GM19025 (cell line): ENCODE results near the gene LINGO1.

Experiments used
- ATAC-seq: cut with Tn5 transposase; IDR thresholded peaks from one replicate; pipeline ENCODE4 v1.9.1; 2021; ENCODE audit warnings: mild to moderate bottlenecking, low read depth, moderate library complexity; ENCODE audit not compliant: unreplicated experiment

The LINGO1 gene

DNA sequence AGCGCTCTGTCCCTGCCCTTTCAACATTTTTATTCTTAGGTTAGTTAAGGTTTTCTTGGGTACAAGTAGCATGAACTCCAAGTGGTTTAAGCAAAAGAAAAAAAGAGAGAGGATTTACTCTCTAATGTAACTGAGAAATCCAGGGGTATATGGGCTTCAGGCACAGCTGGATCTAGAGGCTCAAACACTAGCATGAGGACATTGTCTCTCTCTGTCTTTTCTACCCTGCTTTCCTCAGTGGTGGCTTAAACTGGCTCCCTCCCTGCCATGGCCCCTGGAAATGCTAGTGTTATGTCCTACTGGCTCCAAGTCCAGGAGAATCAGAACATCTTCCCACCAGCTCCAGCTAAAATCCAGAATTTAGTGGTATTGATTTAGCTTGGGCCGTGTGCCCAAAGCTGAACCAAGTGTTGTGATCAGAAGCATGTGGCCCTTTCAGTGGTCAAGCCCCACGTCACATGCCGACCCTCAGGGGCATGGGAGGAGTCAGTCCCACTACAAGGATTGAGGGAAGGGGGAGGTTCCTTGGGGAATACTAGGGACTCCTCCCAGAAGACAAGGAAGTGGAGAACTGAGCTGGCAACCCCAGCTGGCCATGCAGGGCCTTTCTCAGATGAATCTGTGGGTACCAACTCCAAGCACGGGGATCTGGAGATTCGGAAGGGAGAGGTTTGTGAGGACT, 58.0 kb downstream of the LINGO1 start:
- ATAC-seq = no peak

DNA sequence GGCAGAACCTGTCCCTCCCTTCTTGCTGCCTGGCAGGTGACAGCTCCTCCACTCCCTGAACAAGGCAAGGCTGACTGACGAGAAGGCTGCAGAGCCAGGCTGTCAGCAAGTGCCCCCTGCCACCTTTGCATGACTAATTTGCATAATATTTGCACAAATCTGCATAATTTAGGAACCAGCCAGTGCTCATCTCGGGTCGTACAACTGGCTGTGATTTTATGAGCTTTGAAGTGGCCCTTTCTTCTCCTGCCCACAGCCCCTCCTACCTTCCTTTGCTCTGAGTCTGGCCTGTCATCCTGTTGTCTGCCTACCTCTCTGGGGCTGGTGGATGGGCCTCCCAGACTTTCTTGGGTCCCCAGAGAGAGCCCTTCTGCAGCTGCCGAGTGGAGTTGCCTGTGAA, 58.9 kb downstream of the LINGO1 start:
- no peak for ATAC-seq

DNA sequence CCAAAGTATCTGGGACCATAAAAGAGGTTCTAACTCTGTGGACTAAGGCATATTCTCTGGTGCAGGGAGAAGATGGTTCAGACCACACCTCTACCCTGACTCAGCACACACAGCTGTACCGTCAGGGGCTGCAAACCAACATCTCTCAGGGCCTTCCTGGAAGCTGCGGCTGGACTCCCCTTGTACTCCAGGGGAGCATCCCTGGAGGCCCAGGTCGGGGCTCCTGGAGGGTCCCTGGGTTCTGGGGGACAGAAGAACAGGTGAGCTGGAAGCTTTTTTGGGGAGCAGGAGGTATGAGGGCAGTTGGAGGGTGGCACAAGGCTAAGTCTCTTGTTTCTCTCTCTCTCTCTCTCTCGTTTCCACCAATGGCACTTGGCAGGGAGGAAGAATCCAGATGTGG, 60.5 kb downstream of the LINGO1 start:
- ATAC-seq = no peak

- ATAC-seq = no peak
Measured at GRCh38 chr15:77571741-77572140, 61.0 kb downstream of the LINGO1 start.

- no peak for ATAC-seq
Measured at GRCh38 chr15:77571181-77571580, 61.5 kb downstream of the LINGO1 start.

DNA sequence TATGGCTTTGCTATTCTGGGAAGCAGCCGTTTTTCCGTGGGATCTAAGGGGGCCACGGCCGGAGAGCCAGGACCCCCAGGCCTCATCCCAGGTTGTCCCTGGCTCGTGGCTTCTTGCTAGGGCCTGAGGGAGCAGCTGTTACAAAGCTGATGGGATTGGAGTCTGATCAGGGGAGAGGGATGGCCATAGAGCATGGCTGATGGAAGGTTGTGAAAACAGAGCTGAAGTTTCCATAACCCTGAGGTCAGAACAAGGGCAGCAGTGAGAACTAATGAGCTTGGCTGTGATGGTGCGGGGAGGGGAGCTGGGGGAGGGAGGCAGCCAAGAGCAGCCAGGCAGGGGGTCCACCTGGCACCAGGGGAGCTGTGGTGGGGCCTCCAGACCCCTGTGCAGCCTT, 63.0 kb downstream of the LINGO1 start:
- no peak for ATAC-seq

DNA sequence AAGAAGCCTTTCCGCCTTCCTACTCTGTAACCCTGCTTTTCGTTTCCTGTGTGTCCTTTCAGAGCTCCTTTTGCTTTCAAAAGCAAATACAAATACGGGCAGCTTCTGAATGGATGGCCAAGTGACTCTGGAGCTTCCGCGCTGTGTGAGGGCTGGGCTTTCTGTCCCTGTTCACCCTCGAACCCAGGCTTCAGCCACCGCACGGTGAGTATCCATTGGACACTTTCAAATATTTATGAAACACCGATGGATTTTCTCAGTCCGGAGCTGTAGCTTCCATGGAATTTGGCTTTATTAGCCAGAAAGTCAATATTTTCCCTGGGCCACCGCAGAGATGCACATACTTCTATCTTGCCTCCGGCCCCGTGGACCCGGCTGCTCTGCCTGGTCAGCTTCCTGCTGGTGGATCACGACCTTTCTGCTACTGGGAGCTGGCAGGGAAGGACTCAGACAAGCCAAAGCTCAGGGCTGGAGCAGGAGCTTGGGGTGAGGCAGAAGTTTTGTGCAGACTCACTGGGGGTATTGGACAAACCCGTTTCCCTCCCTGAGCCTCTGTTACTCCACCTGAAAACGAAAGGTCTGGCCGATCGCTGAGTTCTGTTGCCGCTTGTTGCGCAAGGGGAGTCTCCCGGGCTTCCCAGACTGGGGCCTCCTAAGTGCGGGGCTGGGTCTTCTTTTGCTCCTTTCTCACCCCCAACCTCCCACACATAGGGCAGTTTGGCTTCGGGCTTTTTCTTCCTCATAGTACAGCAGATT, 63.6 kb downstream of the LINGO1 start:
- ATAC-seq = no peak

GRCh38 chr15:77568014-77568972, 64.4 kb downstream of the LINGO1 start:
- ATAC-seq = no peak

- no peak for ATAC-seq
Measured at GRCh38 chr15:77567202-77567601, 65.5 kb downstream of the LINGO1 start.

DNA sequence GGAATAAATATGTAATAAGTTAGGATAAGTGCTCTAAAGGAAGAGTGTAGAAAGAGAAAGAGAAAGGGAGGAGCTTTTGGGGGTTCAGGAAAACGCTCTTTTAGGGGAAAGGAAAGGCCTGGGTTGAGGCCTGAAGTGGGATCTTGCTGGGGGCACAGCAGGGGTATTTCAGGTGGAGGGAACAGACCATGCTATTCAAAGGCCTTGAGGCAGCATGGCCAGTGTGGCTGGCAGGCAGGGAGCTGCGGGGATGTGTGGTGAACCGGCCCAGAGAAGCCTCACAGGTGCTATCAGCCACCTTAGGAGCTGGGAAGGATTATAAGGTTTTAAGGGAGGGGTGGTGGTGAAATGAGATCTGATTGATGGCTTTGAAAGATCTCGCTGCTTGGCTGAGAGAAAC, 66.6 kb downstream of the LINGO1 start:
- ATAC-seq = no peak

GRCh38 chr15:77565378-77565915, 67.3 kb downstream of the LINGO1 start:
- no peak for ATAC-seq

DNA sequence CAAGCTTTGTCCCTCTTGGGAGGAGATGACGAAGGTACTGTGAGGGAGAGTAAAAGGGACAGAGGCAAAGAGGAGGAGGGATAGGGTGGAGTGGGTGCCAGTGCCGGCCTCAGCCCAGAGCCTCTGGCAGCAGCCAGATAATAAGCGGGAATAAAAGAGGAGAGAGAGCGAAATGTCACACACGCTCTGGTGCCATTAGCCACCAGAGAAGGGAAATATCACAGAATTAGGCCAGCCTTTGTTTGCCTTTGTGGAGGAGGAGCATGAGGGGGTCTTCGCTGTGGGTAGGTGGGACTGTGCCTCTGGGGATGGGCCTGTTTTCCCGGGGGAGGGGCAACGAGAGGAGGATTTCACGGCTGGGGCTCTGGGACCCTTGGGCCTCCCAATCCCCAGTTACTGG, 67.8 kb downstream of the LINGO1 start:
- no peak for ATAC-seq

DNA sequence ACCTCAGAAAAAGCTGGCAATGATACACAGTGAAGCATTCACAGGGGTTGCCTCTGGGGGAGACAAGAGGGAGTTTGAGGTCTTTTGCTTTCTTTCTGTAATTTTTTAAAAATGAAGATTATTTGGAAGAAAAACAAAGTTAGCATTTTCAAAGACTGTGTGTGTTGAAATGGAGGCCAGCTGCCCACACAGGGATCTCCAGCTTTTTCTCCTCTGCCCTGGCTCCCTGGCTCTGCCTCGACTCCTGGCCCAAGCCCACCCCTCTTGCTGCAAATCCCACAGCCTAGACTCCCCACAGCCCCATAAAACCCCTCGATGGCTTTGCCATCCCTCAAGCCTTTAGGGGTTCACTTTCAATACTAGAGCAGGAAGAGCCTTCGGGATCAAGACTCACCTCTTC, 68.4 kb downstream of the LINGO1 start:
- no peak for ATAC-seq

DNA sequence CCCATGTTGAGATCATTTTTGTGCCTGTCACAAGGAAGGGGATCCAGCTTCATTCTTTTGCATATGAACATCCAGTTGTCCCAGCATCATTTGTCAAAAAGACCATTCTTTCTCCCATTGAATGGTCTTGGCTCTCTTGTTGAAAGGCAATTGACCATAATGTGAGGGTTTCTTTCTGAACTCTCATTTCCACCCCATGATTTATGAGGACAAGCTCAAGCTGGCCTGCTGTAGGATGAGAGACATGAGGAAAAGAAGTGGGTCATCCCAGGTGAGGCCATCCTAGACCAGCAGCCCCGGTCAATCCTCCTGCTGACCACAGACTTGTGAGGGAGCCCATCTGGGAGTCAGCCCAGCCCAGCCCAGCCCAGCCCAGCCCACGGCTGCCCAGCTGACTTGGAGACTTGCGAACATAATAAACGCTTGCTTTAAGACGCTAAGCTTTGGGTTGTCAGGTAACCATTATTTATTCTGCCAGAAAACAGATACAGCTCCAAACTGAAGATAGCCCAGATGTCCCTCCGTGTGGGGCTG, 69.0 kb downstream of the LINGO1 start:
- no peak for ATAC-seq
